Activated T-helper 1 cell treated with Interleukin-2 at 50 U/mL for 16 hours (primary cell): Measurements from ENCODE around the gene TBC1D9.

Experiments
- DNase-seq: peaks from one replicate; pipeline ENCODE4 v3.0.0-alpha.2; 2020; ENCODE audit warnings: low read depth

The TBC1D9 gene

GRCh38 chr4:140645614-140646412 lies 110.4 kb downstream of the TBC1D9 start:
- DNase-seq, result no peak

DNA sequence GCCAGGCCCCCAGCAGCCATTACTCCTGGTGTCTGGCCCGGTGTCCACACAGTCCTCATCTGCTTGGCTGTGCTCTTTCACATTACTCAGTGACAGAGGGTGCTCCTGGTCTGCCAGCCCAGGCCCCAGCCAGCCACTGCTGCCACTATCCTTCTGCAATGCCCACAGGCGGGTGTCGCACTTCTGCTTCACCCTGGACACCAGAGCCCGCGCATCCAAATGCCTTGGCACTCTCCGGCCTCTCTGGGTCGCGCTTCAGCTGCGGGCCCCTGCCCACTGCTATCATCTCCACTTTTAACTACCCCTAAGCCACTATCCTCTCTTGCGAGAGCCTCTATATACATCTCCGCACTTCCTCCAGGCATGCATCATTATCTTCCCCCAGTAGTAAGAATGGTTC lies 111.0 kb downstream of the TBC1D9 start:
- DNase-seq, result no peak

GRCh38 chr4:140644470-140645185 lies 111.6 kb downstream of the TBC1D9 start:
- no peak for DNase-seq

DNA sequence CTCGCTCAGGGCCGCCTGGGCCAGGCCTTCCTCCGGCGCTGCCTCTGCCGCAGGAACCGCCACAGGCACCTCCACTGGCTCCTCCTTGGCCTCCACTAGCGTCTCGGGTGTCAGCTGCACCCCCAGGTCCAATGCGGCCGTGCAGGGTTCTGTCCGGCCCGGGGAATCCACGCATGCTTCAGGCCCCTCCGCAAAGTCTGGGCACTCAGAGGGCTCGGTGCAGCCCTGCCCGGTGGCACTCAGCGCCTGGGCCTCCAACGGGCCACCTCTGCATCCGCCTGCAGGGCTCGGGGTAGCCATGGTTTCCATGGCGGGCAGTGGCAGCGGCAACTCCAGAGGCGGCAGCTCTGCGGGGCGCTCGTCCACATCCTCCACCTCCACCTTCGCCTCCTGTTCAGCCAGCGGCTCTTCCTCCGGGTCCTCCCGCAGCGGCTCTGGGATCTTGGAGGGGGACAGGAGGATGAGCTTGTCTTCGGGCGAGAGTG lies 112.6 kb downstream of the TBC1D9 start:
- no peak for DNase-seq

- no peak for DNase-seq
Observed at GRCh38 chr4:140642674-140643437, 113.3 kb downstream of the TBC1D9 start.

- DNase-seq, result no peak
Observed at GRCh38 chr4:140641789-140642439, 114.3 kb downstream of the TBC1D9 start.

- DNase-seq, result no peak
Observed at GRCh38 chr4:140641105-140641555, 115.1 kb downstream of the TBC1D9 start.

GRCh38 chr4:140640150-140640748 lies 115.9 kb downstream of the TBC1D9 start:
- no peak for DNase-seq

DNA sequence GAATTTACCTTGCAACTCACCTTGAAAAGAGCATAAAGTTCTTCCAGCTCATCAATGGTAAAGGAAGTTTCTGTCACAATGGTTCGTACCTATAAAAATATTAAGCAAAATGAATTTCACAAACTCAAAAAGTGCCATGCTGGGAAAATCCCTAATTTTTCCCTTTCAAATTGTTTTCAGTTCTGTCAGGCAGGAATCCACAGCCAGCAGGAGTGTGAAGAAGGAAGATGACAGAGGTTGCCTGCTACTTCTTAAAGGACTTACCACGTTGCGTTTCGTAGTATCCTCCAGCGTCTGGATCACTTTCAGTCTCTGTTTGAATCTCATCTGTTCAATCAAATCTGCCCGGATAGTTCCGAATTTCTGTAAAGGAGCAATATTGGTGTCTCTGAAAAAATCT lies 117.1 kb downstream of the TBC1D9 start:
- no peak for DNase-seq

DNA sequence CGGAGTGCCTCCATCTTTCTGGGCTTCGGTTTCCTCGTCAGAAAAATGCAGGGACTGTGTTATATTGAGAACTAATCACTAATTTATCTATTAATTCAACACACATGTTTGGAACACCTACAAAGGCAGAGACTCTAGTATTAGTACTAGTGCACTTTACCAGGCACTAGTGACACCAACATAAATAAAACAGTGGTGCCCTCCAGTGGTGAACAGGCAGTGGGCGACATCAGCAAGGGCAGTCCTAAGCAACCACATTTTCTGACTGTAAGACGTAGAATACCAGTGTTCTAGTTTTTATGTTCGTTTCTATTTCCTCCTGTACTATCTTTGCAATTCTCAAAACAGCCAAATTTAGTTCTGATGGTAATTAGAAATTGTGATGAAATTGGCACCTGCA lies 118.3 kb downstream of the TBC1D9 start:
- no peak for DNase-seq

GRCh38 chr4:140635606-140636005 lies 120.6 kb downstream of the TBC1D9 start:
- no peak for DNase-seq

- no peak for DNase-seq
Observed at GRCh38 chr4:140633951-140634350, 122.2 kb downstream of the TBC1D9 start.

DNA sequence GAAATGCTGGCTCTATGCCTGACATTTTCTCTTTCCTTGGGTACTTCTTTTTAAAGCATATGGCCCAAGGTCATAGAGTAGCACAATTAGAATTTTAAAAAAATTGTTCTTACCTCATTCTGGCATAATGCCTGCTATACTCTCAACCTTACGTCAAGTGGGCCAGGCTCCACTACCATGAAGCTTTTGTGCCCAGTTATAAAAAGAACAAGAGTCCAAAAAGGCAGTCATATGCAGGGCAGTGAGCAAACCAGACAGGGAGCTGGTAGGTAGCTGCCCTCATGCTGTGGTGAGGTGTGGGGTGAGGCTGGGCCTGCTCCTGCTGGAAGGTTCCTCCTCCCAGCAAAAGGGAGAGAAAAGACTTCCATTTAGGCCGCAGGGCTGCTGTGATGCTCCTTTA lies 123.1 kb downstream of the TBC1D9 start:
- no peak for DNase-seq

- no peak for DNase-seq
Observed at GRCh38 chr4:140630246-140630645, 125.9 kb downstream of the TBC1D9 start.

DNA sequence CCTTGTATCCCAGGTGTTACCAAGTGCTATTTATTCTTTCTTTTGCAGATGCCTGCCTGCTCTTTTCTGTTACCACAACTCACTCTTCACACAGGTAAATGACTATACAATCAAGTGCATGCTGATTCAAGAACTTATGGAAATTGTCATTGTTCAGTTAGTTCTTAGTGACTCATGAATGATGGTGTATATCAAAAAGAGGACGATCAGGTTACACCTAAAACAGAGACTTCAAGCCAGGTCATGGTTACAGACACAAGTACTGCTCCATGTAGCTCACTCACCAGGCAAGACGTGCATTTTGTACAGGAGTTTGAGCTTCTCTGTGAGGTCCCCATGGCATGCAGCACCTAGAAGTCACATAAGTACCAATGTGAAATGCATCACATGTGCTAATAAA lies 128.2 kb downstream of the TBC1D9 start:
- no peak for DNase-seq

DNA sequence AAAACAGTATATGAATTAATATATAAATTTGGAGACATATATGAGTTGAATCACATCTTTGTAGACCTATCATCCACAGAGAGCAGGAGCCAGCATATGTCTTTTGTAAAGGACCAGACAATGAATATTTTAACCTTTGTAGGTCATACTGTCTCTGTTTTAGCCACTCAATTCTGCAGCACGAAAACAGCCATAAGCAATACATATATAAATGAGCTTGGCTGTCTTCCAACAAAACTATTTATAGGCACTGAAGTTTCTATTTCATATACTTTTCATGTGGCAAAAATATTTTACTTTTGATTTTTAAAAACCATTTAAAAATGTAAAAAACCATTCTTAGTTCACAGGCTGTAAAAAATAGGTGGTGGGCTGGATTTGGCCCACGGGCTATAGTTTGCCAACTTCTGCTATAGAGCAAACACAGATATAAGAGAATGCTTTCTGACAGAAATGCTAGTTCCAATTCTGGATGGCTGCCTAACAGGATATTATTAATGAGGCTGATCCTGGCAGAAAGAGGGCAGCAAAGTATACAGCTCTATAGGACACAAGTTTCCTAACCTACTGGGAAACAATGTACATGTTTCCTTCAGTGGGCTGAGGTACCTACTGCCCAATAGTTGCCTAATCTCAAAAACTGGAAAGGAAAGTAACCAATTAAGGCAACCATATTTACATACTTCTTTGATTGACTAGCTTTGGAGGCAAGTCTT lies 129.4 kb downstream of the TBC1D9 start:
- no peak for DNase-seq

DNA sequence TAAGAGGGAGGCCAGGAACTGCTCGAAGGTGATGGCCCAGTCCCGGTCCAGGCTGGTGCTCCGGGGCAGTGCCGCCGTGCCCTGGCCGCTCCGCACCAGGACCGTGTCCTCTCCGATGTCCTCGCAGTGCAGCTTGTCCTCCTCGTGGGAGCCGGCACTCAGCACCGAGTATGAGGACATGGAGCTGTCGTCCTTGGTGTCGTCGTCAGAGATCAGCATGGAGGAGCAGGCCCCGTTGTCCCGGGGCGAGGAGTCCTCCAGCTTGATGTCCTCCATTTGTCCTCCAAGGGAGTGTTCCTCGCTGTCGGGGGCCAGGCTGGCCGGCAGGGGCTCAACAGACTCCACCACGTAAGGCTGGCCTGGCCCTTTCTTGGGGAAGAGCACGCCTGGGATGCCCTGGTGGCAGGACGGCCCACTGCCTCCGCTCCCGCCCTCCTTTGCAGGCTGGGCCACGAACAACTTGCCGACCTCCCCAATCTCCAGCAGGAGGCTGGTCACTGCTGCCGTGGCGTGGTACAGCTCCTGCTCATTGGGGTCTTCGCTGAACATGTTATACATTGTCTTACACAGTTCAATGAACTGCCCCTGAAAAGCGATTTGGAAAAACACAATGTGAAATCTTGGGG lies 133.7 kb downstream of the TBC1D9 start:
- no peak for DNase-seq

- no peak for DNase-seq
Observed at GRCh38 chr4:140621161-140621560, 135.0 kb downstream of the TBC1D9 start.

DNA sequence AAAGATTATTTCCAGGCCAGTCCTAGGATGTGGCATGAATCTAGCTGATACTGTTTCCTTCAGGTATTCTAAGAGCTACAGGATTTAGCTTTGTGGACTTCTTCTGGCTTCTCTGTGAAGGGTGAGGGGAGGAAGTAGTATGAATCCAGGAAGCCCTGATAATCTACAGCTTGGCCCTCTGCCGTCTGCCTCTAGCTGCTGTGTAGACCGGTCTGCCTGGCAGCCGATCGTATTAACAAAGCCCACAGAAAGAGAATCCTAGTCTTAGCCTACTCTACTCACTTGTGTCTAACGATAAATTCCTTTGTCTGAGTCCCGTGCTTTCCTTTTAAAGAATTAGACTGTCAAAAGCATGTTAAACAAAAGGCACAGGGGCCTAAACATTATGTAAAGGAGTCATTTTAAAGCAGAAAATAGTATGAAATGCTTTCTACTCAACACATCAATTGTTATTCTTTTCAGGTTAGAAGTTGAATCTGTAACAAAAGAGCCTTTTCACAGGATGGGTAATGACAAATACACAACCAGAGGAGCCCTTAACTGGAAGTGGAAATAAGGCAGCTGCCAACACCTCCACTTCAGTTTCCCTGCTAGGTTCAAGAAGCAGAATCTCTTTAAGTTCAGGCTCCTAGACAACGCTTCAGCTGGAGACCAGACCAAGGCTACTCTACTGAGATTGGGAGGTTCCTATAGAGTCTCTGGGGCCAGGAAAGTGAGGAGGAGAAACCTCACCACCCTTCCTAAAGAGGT lies 138.5 kb downstream of the TBC1D9 start:
- no peak for DNase-seq

DNA sequence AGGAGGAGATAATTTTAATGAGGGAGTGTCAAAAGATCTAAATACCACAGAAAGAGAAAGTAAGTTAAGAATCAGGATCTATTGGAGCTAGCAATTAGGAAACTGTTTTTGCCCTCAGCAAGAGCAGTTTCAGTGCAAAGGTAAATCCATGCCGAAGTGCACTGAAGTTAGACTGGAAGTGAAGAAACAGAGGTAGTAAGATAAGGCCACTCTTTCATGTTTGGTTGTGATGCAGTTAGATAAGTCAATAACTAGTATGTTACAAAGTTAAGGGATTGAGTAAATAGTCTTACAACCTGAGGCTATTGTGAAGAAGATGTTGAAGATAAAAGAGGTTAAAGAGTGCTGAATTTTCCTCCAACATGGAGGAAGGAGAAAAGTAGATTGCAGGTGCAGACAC lies 140.7 kb downstream of the TBC1D9 start:
- no peak for DNase-seq
